K562 (cell line): ENCODE data around the gene RET. TPM values are rescaled to one million over a fixed set of nuclear protein-coding genes. Genes with fewer than 3 reads are reported as not detected.

Experiments
- ATAC-seq: fragments of 200-7000 bp; cut with Tn5 transposase; 3 replicates; pipeline ENCODE4 v1.9.1; 2020; ENCODE audit warnings: moderate library complexity
- BruUV-seq: library from RNA; stranded (reverse); fragments of 400-500 nt; replicated peaks from 2 replicates; lab custom pipeline; 2021; lab: Mats Ljungman, UMichigan
- CTCF ChIA-PET: fragments of 300-600 bp; formaldehyde crosslinking; extraction: SDS; loops from one replicate; lab custom pipeline; 2021; ENCODE audit warnings: low intra/inter-chr PET ratio; lab: Yijun Ruan, JAX
- POLR2A ChIA-PET: fragments of 300-600, 350-650 bp; sonication (Branson Sonifier 250); formaldehyde crosslinking; extraction: SDS; loops from one replicate; lab custom pipeline; 2021; ENCODE audit warnings: antibody characterized with exemption, inconsistent platforms; lab: Yijun Ruan, JAX
- DNase-seq, 4 experiments: peaks; one replicate each; pipeline versions ENCODE4 v3.0.0 to v3.0.0-alpha.2; 2011 to 2018; ENCODE audit warnings: low spot score in 3 of 4, mixed read lengths in 3 of 4; ENCODE audit errors: extremely low read depth in 1 of 4
- FAIRE-seq: peaks from 2 replicates; lab custom pipeline; 2011; peaks lifted over from hg19 to GRCh38; lab: Jason Lieb, UNC
- H2AFZ ChIP-seq: 2 replicates; pipeline ENCODE4 v1.6.0; 2011; ENCODE audit warnings: low read depth, low read length, control low read depth, inconsistent platforms
- H3K27ac ChIP-seq: fragments of 200-600 bp; 3 replicates; pipeline ENCODE4 v1.8.0; 2011; ENCODE audit warnings: low read depth, mild to moderate bottlenecking, control low read depth, inconsistent platforms, low read length, moderate library complexity, mixed read lengths; ENCODE audit errors: extremely low read depth
- H3K27me3 ChIP-seq, 2 experiments: fragments of 300-600 bp in 1 of 2; 2 replicates in 1 of 2; 3 replicates in 1 of 2; pipeline versions ENCODE4 v1.6.0 to v1.8.0; 2011; ENCODE audit warnings: inconsistent platforms in 2 of 2, low read length in 2 of 2, mild to moderate bottlenecking in 1 of 2, mixed read lengths in 1 of 2, moderate library complexity in 1 of 2; ENCODE audit not compliant: control insufficient read depth in 2 of 2, insufficient read depth in 2 of 2
- H3K36me3 ChIP-seq: fragments of 300-600 bp; 3 replicates; pipeline ENCODE4 v1.8.0; 2011; ENCODE audit warnings: mild to moderate bottlenecking, low read length, inconsistent platforms; ENCODE audit not compliant: control insufficient read depth, insufficient read depth
- H3K4me1 ChIP-seq, 2 experiments: fragments of 200-600 bp in 1 of 2; replicated peaks in 1 of 2; 2 replicates in 1 of 2; 3 replicates in 1 of 2; pipeline versions ENCODE4 v1.5.1 to v1.8.0; 2011; ENCODE audit warnings: inconsistent platforms in 2 of 2, low read length in 2 of 2, mild to moderate bottlenecking in 1 of 2, mixed read lengths in 1 of 2, moderate library complexity in 1 of 2; ENCODE audit not compliant: control insufficient read depth in 2 of 2, insufficient read depth in 2 of 2
- H3K4me2 ChIP-seq: 2 replicates; pipeline ENCODE4 v1.6.1; 2011; ENCODE audit warnings: low read length, control low read depth, inconsistent platforms, mixed read lengths; ENCODE audit not compliant: insufficient read depth
- H3K4me3 ChIP-seq: fragments of 200-600 bp; sonication (generic), shearing (Covaris generic); 2 replicates; pipeline ENCODE4 v1.5.1; 2016; ENCODE audit warnings: control low read depth, inconsistent platforms
- H3K79me2 ChIP-seq: fragments of 200-600 bp; 3 replicates; pipeline ENCODE4 v1.8.0; 2011; ENCODE audit warnings: low read length, inconsistent platforms; ENCODE audit not compliant: control insufficient read depth, insufficient read depth
- H3K9ac ChIP-seq, 2 experiments: 2 replicates each; pipeline versions ENCODE4 v1.6.0 to v1.6.1; 2011; ENCODE audit warnings: low read depth in 2 of 2, low read length in 2 of 2, control low read depth in 1 of 2, inconsistent platforms in 1 of 2, mild to moderate bottlenecking in 1 of 2, mixed read lengths in 1 of 2; ENCODE audit not compliant: insufficient read depth in 1 of 2
- H3K9me1 ChIP-seq: one replicate; pipeline ENCODE4 v1.6.0; 2011; ENCODE audit warnings: inconsistent platforms, mild to moderate bottlenecking, low read length, moderate library complexity; ENCODE audit not compliant: control insufficient read depth, insufficient read depth
- H3K9me3 ChIP-seq: replicated peaks from 2 replicates; pipeline ENCODE4 v1.5.1; 2011; ENCODE audit warnings: low read depth, low read length, inconsistent platforms; ENCODE audit not compliant: control insufficient read depth, insufficient read depth
- H4K20me1 ChIP-seq: replicated peaks from 2 replicates; pipeline ENCODE4 v1.6.1; 2011; ENCODE audit warnings: low read length, inconsistent platforms, mixed read lengths; ENCODE audit not compliant: control insufficient read depth, insufficient read depth
- CREB3 ChIP-seq: fragments of 450-650 bp; conservative IDR thresholded peaks from 2 replicates; pipeline ENCODE4 v1.6.1; 2016; ENCODE audit warnings: missing genetic modification characterization, low read depth, mild to moderate bottlenecking, missing compliant biosample characterization, moderate library complexity
- EP300 ChIP-seq: IDR thresholded peaks from 2 replicates; pipeline ENCODE4 v1.6.1; 2012; ENCODE audit warnings: low read length, improper control_type of control experiment
- FOXK2 ChIP-seq, 2 experiments: fragments of 450-650 bp; IDR thresholded peaks in 1 of 2; conservative IDR thresholded peaks in 1 of 2; 2 replicates each; pipeline ENCODE4 v1.6.1; 2016; ENCODE audit warnings: low read depth in 2 of 2, mild to moderate bottlenecking in 1 of 2
- GTF2B ChIP-seq: IDR thresholded peaks from 2 replicates; pipeline ENCODE4 v1.6.1; 2011; ENCODE audit not compliant: insufficient read length; ENCODE audit errors: extremely low read depth
- ZBTB34 ChIP-seq: fragments of 250-450 bp; sonication (Bioruptor Pico); IDR thresholded peaks from 2 replicates; pipeline ENCODE4 v1.8.0; 2021; ENCODE audit warnings: mild to moderate bottlenecking, moderate library complexity
- ZC3H8 ChIP-seq: fragments of 450-650 bp; IDR thresholded peaks from 2 replicates; pipeline ENCODE4 v1.6.1; 2017
- ZKSCAN3 ChIP-seq: fragments of 250-450 bp; sonication (Bioruptor Pico); IDR thresholded peaks from 2 replicates; pipeline ENCODE4 v1.4.0; 2020
- ZNF197 ChIP-seq: fragments of 200-800 bp; sonication (Bioruptor generic); IDR thresholded peaks from 2 replicates; pipeline ENCODE4 v1.6.1; 2016; ENCODE audit warnings: low read depth, missing genetic modification characterization, missing compliant biosample characterization
- ZNF644 ChIP-seq: fragments of 200-800 bp; sonication (Bioruptor generic); IDR thresholded peaks from 2 replicates; pipeline ENCODE4 v1.6.1; 2016; ENCODE audit warnings: low read depth, missing genetic modification characterization, missing compliant biosample characterization
- in situ Hi-C: fragments of 300-500 bp; cut with MboI; formaldehyde crosslinking; loops from 4 replicates; pipeline ENCODE4 v1.15.0; 2018; ENCODE audit warnings: inconsistent platforms, mixed read lengths
- intact Hi-C: fragments of 100-400 bp; cut with micrococcal nuclease; formaldehyde crosslinking; loops from 2 replicates; pipeline ENCODE4 v1.14.2; 2022
- polyA plus RNA-seq, 8 experiments: library from polyadenylated mRNA; depleted of rRNA in 4 of 8; stranded (reverse) in 5 of 8; unstranded in 3 of 8; fragments of >200 nt; fragmentation: Nextera tagmentation in 2 of 8; fragmentation: Illumina TruSeq in 1 of 8; extraction: Ambion mirVana in 2 of 8; extraction: Trizol in 1 of 8; gene quantifications; 2 replicates each; pipeline versions ENCODE4 v1.2.1 to v1.2.3, GENCODE V29; 2011 to 2014; ENCODE audit warnings: inconsistent platforms in 1 of 8, missing spikeins in 1 of 8
- total RNA-seq, 7 experiments: library from RNA; depleted of rRNA in 6 of 7; stranded (reverse); fragments of >200 nt in 6 of 7; fragmentation: Illumina TruSeq in 2 of 7; extraction: Trizol in 2 of 7; gene quantifications; 2 replicates each; pipeline versions ENCODE4 v1.2.1 to v1.2.3, GENCODE V29; 2011 to 2021; ENCODE audit warnings: low replicate concordance in 1 of 7

Gene RET
- total and polyA plus RNA-seq, 9 of the 15 experiments (the other 6 are each of a cell fraction or from before 2014, with no cell fraction given): 0.04 to 0.05 TPM; not detected in 7

- TF ChIP-seq ZBTB34 (CRISPR knock-in tag) (no peak), ZNF644 (no peak), EP300 (no peak)
Measured at GRCh38 chr10:43049081-43049551, 27.8 kb upstream of the RET start (continued).

GRCh38 chr10:43050011-43050410 lies 26.9 kb upstream of the RET start:
- H3K4me2 ChIP-seq: no peak overlapping the region
- DNase-seq: no peak
- no peaks in the 10 kb centered on the region for H3K36me3 ChIP-seq
- H3K9me1 ChIP-seq: no peaks in the 10 kb centered on the region
- no peaks in the 10 kb centered on the region for H3K79me2 ChIP-seq
- H3K9ac ChIP-seq: no peak overlapping the region
- peaks cover 0 to 4% of the 10 kb centered on the region in 2 experiments; a peak in 1 of 5 replicates for H3K4me1 ChIP-seq
- H2AFZ ChIP-seq: no peak overlapping the region
- no peak overlapping the region for H3K4me3 ChIP-seq
- peaks cover 0 to 19% of the 10 kb centered on the region in 2 experiments; a peak in 2 of 5 replicates for H3K27me3 ChIP-seq
- CTCF ChIA-PET: no interaction called here
- BruUV-seq: no TSS peak
- FAIRE-seq: no peak
- no peak for ATAC-seq
- TF ChIP-seq ZC3H8: no peak
- TF ChIP-seq GTF2B: no peak
- no peak for TF ChIP-seq ZKSCAN3
- no peak for TF ChIP-seq CREB3 (tag)
- TF ChIP-seq FOXK2 (conservative IDR thresholded peaks at IDR 0.05 in 1 of 2, IDR thresholded peaks at IDR 0.05 in 1 of 2; ENCODE audit: low read depth in 2 of 2): no peak
- TF ChIP-seq ZNF197 (CRISPR knock-in tag): no peak
- POLR2A ChIA-PET: interaction anchor here (0.6 kb wide), 1 partner anchor 20 kb away, joined by 3 read pairs; no protein-coding TSS in a partner anchor
- no peaks in the 10 kb centered on the region for H3K9me3 ChIP-seq
- no peak overlapping the region for H3K27ac ChIP-seq
- intact Hi-C loops: no loop called here
- no peaks in the 10 kb centered on the region for H4K20me1 ChIP-seq
- in situ Hi-C loops: no loop called here
